Smooth muscle cell (in vitro differentiated cells): ENCODE results near the gene TMEM126A. TPM values are rescaled to one million over a fixed set of nuclear protein-coding genes. Genes with fewer than 3 reads are reported as not detected.
"Not testable (repeated sequence)": the region's sequence is repeated elsewhere in the genome, so short reads cannot be mapped to it uniquely, and the experiment has no call there.

Experiments used
- DNase-seq: peaks from one replicate; lab custom pipeline; 2025; ENCODE audit not compliant: unreplicated experiment; lab: John Stamatoyannopoulos, UW
- H2AFZ ChIP-seq: fragments of 200-600 bp; sonication (generic); 2 replicates; pipeline ENCODE4 v1.6.0; 2016; ENCODE audit warnings: antibody characterized with exemption, low read depth, mild to moderate bottlenecking
- H3F3A ChIP-seq: fragments of 200-600 bp; sonication (generic); 2 replicates; pipeline ENCODE4 v1.6.0; 2017; ENCODE audit warnings: antibody characterized with exemption, low read depth
- H3K27ac ChIP-seq: fragments of 200-600 bp; sonication (generic); 2 replicates; pipeline ENCODE4 v1.5.1; 2016; ENCODE audit warnings: low read depth, mild to moderate bottlenecking
- H3K27me3 ChIP-seq: fragments of 200-600 bp; sonication (generic); 2 replicates; pipeline ENCODE4 v1.6.1; 2016; ENCODE audit warnings: low read depth, mild to moderate bottlenecking
- H3K36me3 ChIP-seq: fragments of 200-600 bp; sonication (generic); 2 replicates; pipeline ENCODE4 v1.5.1; 2016; ENCODE audit warnings: low read depth
- H3K4me1 ChIP-seq: fragments of 200-600 bp; sonication (generic); 2 replicates; pipeline ENCODE4 v1.5.1; 2016; ENCODE audit warnings: low read depth
- H3K4me2 ChIP-seq: fragments of 200-600 bp; sonication (generic); 2 replicates; pipeline ENCODE4 v1.6.0; 2016; ENCODE audit warnings: mild to moderate bottlenecking
- H3K4me3 ChIP-seq: fragments of 200-600 bp; sonication (generic); 2 replicates; pipeline ENCODE4 v1.5.1; 2016; ENCODE audit warnings: mild to moderate bottlenecking
- H3K79me2 ChIP-seq: fragments of 200-600 bp; sonication (generic); 2 replicates; pipeline ENCODE4 v1.6.0; 2016; ENCODE audit warnings: low read depth, mild to moderate bottlenecking
- H3K9ac ChIP-seq: fragments of 200-600 bp; sonication (generic); 2 replicates; pipeline ENCODE4 v1.6.0; 2016; ENCODE audit warnings: low read depth
- H3K9me3 ChIP-seq: fragments of 200-600 bp; sonication (generic); replicated peaks from 2 replicates; pipeline ENCODE4 v1.5.1; 2016; ENCODE audit warnings: low read depth
- H4K20me1 ChIP-seq: fragments of 200-600 bp; sonication (generic); 2 replicates; pipeline ENCODE4 v1.6.0; 2016; ENCODE audit warnings: low read depth
- CTCF ChIP-seq: fragments of 200-600 bp; sonication (generic); IDR thresholded peaks from 2 replicates; pipeline ENCODE4 v1.5.1; 2017; ENCODE audit warnings: borderline replicate concordance, mild to moderate bottlenecking, antibody characterized with exemption; ENCODE audit not compliant: insufficient read depth, poor library complexity, severe bottlenecking
- WGBS: methylation state at CpG from one replicate; pipeline ENCODE4 v1.1.7; 2016; ENCODE audit warnings: low lambda C conversion rate; 5-methylcytosine and 5-hydroxymethylcytosine counted together
- polyA plus RNA-seq: library from polyadenylated mRNA; unstranded; fragments of >200 nt; fragmentation: Nextera tagmentation; extraction: Ambion mirVana; gene quantifications from 2 replicates; pipeline ENCODE4 v1.2.1, GENCODE V29; 2016
- total RNA-seq: library from RNA; depleted of rRNA; stranded (reverse); fragments of >200 nt; gene quantifications from 2 replicates; pipeline ENCODE4 v1.2.3, GENCODE V29; 2014

Gene TMEM126A
- total and polyA plus RNA-seq, 2 experiments from 2014 or later, result 53.4 to 69.1 TPM

DNA sequence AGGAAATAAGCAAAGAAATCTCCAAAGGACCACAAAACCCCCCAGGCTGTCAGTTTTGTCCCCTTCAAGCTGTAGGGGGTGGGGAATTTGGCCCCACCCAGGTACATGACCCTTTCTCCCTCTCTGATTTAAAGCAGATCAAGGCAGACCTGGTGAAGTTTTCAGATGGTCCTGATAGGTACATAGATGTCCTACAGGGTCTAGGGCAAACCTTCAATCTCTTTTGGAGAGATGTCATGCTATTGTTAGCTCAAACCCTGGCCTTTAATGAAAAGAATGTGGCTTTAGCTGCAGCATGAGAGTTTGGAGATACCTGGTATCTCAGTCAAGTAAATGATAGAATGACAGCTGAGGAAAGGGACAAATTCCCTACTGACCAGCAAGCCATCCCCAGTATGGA is 39.1 kb upstream of the TMEM126A start:
- H3K79me2 ChIP-seq, H3F3A ChIP-seq, H3K27ac ChIP-seq, H4K20me1 ChIP-seq, H3K9me3 ChIP-seq, H2AFZ ChIP-seq, H3K36me3 ChIP-seq, H3K9ac ChIP-seq, H3K4me3 ChIP-seq, H3K4me2 ChIP-seq, DNase-seq, H3K4me1 ChIP-seq, H3K27me3 ChIP-seq: not testable (repeated sequence)

DNA sequence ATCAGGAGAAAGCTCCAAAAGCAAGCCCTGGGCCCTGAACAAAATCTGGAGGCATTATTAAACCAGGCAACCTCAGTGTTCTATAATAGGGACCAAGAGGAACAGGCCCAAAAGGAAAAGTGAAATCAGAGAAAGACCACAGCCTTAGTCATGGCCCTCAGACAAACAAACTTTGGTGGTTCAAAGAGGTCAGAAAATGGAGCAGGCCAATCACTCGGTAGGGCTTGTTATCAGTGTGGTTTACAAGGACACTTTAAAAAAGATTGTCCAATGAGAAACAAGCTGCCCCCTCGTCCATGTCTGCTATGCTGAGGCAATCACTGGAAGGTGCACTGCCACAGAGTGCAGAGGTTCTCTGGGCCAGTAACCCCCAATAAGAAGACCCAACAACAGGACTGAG is 38.5 kb upstream of the TMEM126A start:
- not testable (repeated sequence) for H3K9me3 ChIP-seq, H3K27ac ChIP-seq, H2AFZ ChIP-seq, H3K27me3 ChIP-seq, H3F3A ChIP-seq, H3K4me3 ChIP-seq, H3K4me1 ChIP-seq, DNase-seq, H4K20me1 ChIP-seq, H3K9ac ChIP-seq, H3K79me2 ChIP-seq, H3K36me3 ChIP-seq, H3K4me2 ChIP-seq
- WGBS, result 72% methylated on average over 2 of the region's 2 CpGs

GRCh38 chr11:85611643-85612042 is 36.1 kb upstream of the TMEM126A start:
- not testable (repeated sequence) for H3K27ac ChIP-seq, H3K36me3 ChIP-seq, H3K4me1 ChIP-seq, H3K4me2 ChIP-seq, H4K20me1 ChIP-seq, H3K9ac ChIP-seq, H3K9me3 ChIP-seq, DNase-seq, H3K79me2 ChIP-seq, H3F3A ChIP-seq, H3K27me3 ChIP-seq, H3K4me3 ChIP-seq, H2AFZ ChIP-seq
- WGBS, result 95% methylated on average over 2 of the region's 2 CpGs

DNA sequence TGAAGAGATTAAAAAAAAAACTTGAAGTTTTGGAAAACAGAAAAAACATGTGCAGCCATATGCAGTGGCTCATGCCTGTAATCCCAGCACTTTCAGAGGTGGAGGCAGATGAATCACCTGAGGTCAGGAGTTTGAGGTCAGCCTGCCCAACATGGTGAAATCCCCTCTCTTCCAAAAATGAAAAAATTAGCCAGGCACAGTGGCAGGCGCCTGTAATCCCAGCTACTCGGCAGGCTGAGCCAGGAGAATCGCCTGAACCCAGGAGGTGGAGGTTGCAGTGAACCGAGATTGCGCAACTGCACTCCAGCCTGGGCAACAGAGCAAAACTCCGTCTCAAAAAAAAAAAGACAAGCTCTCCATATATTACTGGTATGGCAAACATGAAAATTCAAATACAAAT is 28.3 kb upstream of the TMEM126A start:
- Histone ChIP-seq H3K27ac (no peak overlapping the region), H3K27me3 (no peaks in the 10 kb centered on the region), H3F3A (no peaks in the 10 kb centered on the region), H3K36me3 (no peaks in the 10 kb centered on the region), H3K4me1 (no peaks in the 10 kb centered on the region), H3K9ac (no peak overlapping the region), H3K4me3 (no peak overlapping the region), H2AFZ (no peak overlapping the region), H4K20me1 (no peaks in the 10 kb centered on the region), H3K4me2 (no peak overlapping the region), H3K79me2 (no peaks in the 10 kb centered on the region), H3K9me3 (no peaks in the 10 kb centered on the region)
- WGBS, result 88% methylated on average over 6 of the region's 6 CpGs
- TF ChIP-seq CTCF, result no peak
- no peak for DNase-seq

GRCh38 chr11:85620256-85620655 is 27.5 kb upstream of the TMEM126A start:
- Histone ChIP-seq H3K4me3 (no peak overlapping the region), H3K79me2 (no peaks in the 10 kb centered on the region), H3K27me3 (no peaks in the 10 kb centered on the region), H3K36me3 (no peaks in the 10 kb centered on the region), H3F3A (no peaks in the 10 kb centered on the region), H3K4me2 (no peak overlapping the region), H3K9me3 (no peaks in the 10 kb centered on the region), H3K27ac (no peak overlapping the region), H3K9ac (no peak overlapping the region), H3K4me1 (no peaks in the 10 kb centered on the region), H2AFZ (no peak overlapping the region), H4K20me1 (no peaks in the 10 kb centered on the region)
- WGBS, result 95% methylated on average over 3 of the region's 3 CpGs
- no peak for DNase-seq
- no peak for TF ChIP-seq CTCF
